Endothelial cell of umbilical vein (primary cell): ENCODE data around the gene DISP2. TPM values are rescaled to one million over a fixed set of nuclear protein-coding genes. Genes with fewer than 3 reads are reported as not detected.

Source experiments
- BruUV-seq: library from RNA; stranded (reverse); fragments of 400-500 nt; replicated peaks from 2 replicates; lab custom pipeline; 2021; lab: Mats Ljungman, UMichigan
- CTCF ChIA-PET: fragments of 300-600, 350-600 bp; sonication (Branson Sonifier 250); formaldehyde crosslinking; loops from one replicate; lab custom pipeline; 2021; ENCODE audit warnings: antibody characterized with exemption, inconsistent platforms; lab: Charles Lee
- POLR2A ChIA-PET: fragments of 300-600, 350-600 bp; sonication (Branson Sonifier 250); formaldehyde crosslinking; loops from one replicate; lab custom pipeline; 2021; ENCODE audit warnings: antibody characterized with exemption, inconsistent platforms; lab: Charles Lee
- DNase-seq: peaks from one replicate; pipeline ENCODE4 v3.0.0-alpha.2; 2011; ENCODE audit warnings: low read depth, low spot score
- FAIRE-seq: peaks from 2 replicates; lab custom pipeline; 2011; peaks lifted over from hg19 to GRCh38; lab: Jason Lieb, UNC
- H2AFZ ChIP-seq: 2 replicates; pipeline ENCODE4 v1.6.0; 2012; ENCODE audit warnings: low read depth, low read length, control low read depth, inconsistent platforms
- H3K27ac ChIP-seq: 2 replicates; pipeline ENCODE4 v1.5.1; 2011; ENCODE audit warnings: low read depth, mild to moderate bottlenecking, control low read depth, low read length, moderate library complexity; ENCODE audit not compliant: insufficient read depth
- H3K27me3 ChIP-seq, 2 experiments: 2 replicates each; pipeline versions ENCODE4 v1.6.0 to v1.6.1; 2011; ENCODE audit warnings: low read length in 2 of 2, mixed read lengths in 1 of 2; ENCODE audit not compliant: control insufficient read depth in 2 of 2, insufficient read depth in 2 of 2
- H3K36me3 ChIP-seq, 2 experiments: 2 replicates in 1 of 2; 3 replicates in 1 of 2; pipeline ENCODE4 v1.5.1; 2011; ENCODE audit warnings: low read length in 2 of 2, mild to moderate bottlenecking in 1 of 2, moderate library complexity in 1 of 2; ENCODE audit not compliant: control insufficient read depth in 2 of 2, insufficient read depth in 2 of 2; ENCODE audit errors: extremely low read depth in 1 of 2
- H3K4me1 ChIP-seq: 3 replicates; pipeline ENCODE4 v1.5.1; 2011; ENCODE audit warnings: mild to moderate bottlenecking, low read length; ENCODE audit not compliant: control insufficient read depth, insufficient read depth; ENCODE audit errors: extremely low read depth
- H3K4me2 ChIP-seq: 2 replicates; pipeline ENCODE4 v1.6.1; 2011; ENCODE audit warnings: low read length, control low read depth, mixed read lengths; ENCODE audit not compliant: insufficient read depth
- H3K4me3 ChIP-seq, 3 experiments: fragments of 200-600 bp in 1 of 3; sonication (generic), shearing (Covaris generic) in 1 of 3; replicated peaks in 1 of 3; 2 replicates each; pipeline ENCODE4 v1.5.1; 2011 to 2016; ENCODE audit warnings: control low read depth in 3 of 3, low read length in 3 of 3, mild to moderate bottlenecking in 2 of 3, inconsistent platforms in 1 of 3, low read depth in 1 of 3, moderate library complexity in 1 of 3; ENCODE audit not compliant: insufficient read depth in 1 of 3
- H3K79me2 ChIP-seq: 2 replicates; pipeline ENCODE4 v1.6.0; 2012; ENCODE audit warnings: low read length, inconsistent platforms; ENCODE audit not compliant: control insufficient read depth, insufficient read depth
- H3K9ac ChIP-seq: replicated peaks from 2 replicates; pipeline ENCODE3; 2011; ENCODE audit warnings: low read length, control low read depth; ENCODE audit not compliant: insufficient read depth; ENCODE audit errors: extremely low read depth
- H3K9me1 ChIP-seq: replicated peaks from 3 replicates; pipeline ENCODE4 v1.6.0; 2011; ENCODE audit warnings: mild to moderate bottlenecking, low read length; ENCODE audit not compliant: control insufficient read depth, insufficient read depth; ENCODE audit errors: extremely low read depth
- H3K9me3 ChIP-seq: replicated peaks from 2 replicates; pipeline ENCODE4 v1.5.1; 2012; ENCODE audit warnings: low read length, inconsistent platforms; ENCODE audit not compliant: control insufficient read depth, insufficient read depth
- H4K20me1 ChIP-seq: replicated peaks from 2 replicates; pipeline ENCODE3; 2011; ENCODE audit warnings: mild to moderate bottlenecking, low read length; ENCODE audit not compliant: control insufficient read depth, insufficient read depth; ENCODE audit errors: extremely low read depth
- EZH2 ChIP-seq: IDR thresholded peaks from 2 replicates; pipeline ENCODE4 v1.6.1; 2012; ENCODE audit warnings: borderline replicate concordance, low read depth, mild to moderate bottlenecking, moderate library complexity, low read length, inconsistent platforms; ENCODE audit not compliant: severe bottlenecking
- FOS ChIP-seq: IDR thresholded peaks from 2 replicates; pipeline ENCODE4 v1.6.1; 2011; ENCODE audit warnings: mild to moderate bottlenecking, low read length, moderate library complexity, borderline replicate concordance; ENCODE audit not compliant: insufficient read depth
- GATA2 ChIP-seq: IDR thresholded peaks from 2 replicates; pipeline ENCODE4 v1.7.0; 2011; ENCODE audit warnings: low read depth, mild to moderate bottlenecking, moderate library complexity, mixed read lengths, low read length; ENCODE audit not compliant: insufficient read length, insufficient read depth
- JUN ChIP-seq: IDR thresholded peaks from 2 replicates; pipeline ENCODE4 v1.6.1; 2011; ENCODE audit warnings: borderline replicate concordance, low read depth; ENCODE audit not compliant: insufficient read length, insufficient read depth
- MAX ChIP-seq: IDR thresholded peaks from 2 replicates; pipeline ENCODE4 v1.6.1; 2011; ENCODE audit not compliant: insufficient read depth, insufficient read length
- MYC ChIP-seq: IDR thresholded peaks from one replicate; pipeline ENCODE4 v1.6.1; 2011; ENCODE audit warnings: mild to moderate bottlenecking, low read depth, low read length
- POLR2A ChIP-seq: IDR thresholded peaks from 2 replicates; pipeline ENCODE4 v1.6.1; 2012; ENCODE audit warnings: low read depth, mild to moderate bottlenecking, control low read depth, low read length
- POLR2AphosphoS5 ChIP-seq: IDR thresholded peaks from 2 replicates; pipeline ENCODE4 v1.6.1; 2012; ENCODE audit warnings: low read depth, mild to moderate bottlenecking, control low read depth, low read length, moderate library complexity; ENCODE audit not compliant: insufficient read depth
- dilution Hi-C: fragments of 300-500 bp; cut with MboI; formaldehyde crosslinking; loops from one replicate; pipeline ENCODE4 v1.15.0; 2019; ENCODE audit warnings: low sequenced_read_pairs; ENCODE audit not compliant: extremely low pct_ligation_motif_present
- intact Hi-C: fragments of 100-400 bp; cut with micrococcal nuclease; formaldehyde crosslinking; loops from one replicate; pipeline ENCODE4 v1.10.0; 2022
- polyA plus RNA-seq, 4 experiments: library from polyadenylated mRNA; depleted of rRNA in 3 of 4; stranded (reverse) in 3 of 4; unstranded in 1 of 4; fragments of >200 nt; gene quantifications; 2 replicates each; pipeline versions ENCODE4 v1.2.1 to v1.2.3, GENCODE V29; 2011 to 2012; ENCODE audit warnings: missing spikeins in 1 of 4
- total RNA-seq: library from RNA; stranded (reverse); gene quantifications from 2 replicates; pipeline ENCODE4 v1.2.3, GENCODE V29; 2021
- TF ChIP-seq, protein P1 (sequence below), 2 donors: IDR thresholded peaks; 1 replicate in 1 of 2; 2 replicates in 1 of 2; pipeline ENCODE4 v1.5.1; 2011; ENCODE audit warnings: low read length in 2 of 2, mild to moderate bottlenecking in 2 of 2, moderate library complexity in 2 of 2, control low read depth in 1 of 2, inconsistent platforms in 1 of 2, low read depth in 1 of 2; ENCODE audit not compliant: insufficient read depth in 1 of 2; ENCODE audit errors: extremely low read depth in 1 of 2

Gene DISP2
- total and polyA plus RNA-seq, 2 donors (not counting 3 experiments of a cell fraction or from before 2014, with no cell fraction given) = 0.10 to 1.2 TPM

GRCh38 chr15:40360015-40360414 lies 2.0 kb downstream of the DISP2 start:
- H3K36me3 ChIP-seq = no peaks in the 10 kb centered on the region
- no TSS peak for BruUV-seq
- H3K27me3 ChIP-seq = peaks cover 6 to 9% of the 10 kb centered on the region in 2 experiments
- no peak overlapping the region for H3K4me2 ChIP-seq
- no peaks in the 10 kb centered on the region for H3K79me2 ChIP-seq
- ChIA-PET POLR2A (no interaction called here), CTCF (no interaction called here)
- no peaks in the 10 kb centered on the region for H3K9me3 ChIP-seq
- no peak overlapping the region for H3K4me3 ChIP-seq
- peaks cover 8% of the 10 kb centered on the region for H3K4me1 ChIP-seq
- no peak overlapping the region for H3K9ac ChIP-seq
- dilution Hi-C loops = no loop called here
- no peak for FAIRE-seq
- TF ChIP-seq, protein P1, sequence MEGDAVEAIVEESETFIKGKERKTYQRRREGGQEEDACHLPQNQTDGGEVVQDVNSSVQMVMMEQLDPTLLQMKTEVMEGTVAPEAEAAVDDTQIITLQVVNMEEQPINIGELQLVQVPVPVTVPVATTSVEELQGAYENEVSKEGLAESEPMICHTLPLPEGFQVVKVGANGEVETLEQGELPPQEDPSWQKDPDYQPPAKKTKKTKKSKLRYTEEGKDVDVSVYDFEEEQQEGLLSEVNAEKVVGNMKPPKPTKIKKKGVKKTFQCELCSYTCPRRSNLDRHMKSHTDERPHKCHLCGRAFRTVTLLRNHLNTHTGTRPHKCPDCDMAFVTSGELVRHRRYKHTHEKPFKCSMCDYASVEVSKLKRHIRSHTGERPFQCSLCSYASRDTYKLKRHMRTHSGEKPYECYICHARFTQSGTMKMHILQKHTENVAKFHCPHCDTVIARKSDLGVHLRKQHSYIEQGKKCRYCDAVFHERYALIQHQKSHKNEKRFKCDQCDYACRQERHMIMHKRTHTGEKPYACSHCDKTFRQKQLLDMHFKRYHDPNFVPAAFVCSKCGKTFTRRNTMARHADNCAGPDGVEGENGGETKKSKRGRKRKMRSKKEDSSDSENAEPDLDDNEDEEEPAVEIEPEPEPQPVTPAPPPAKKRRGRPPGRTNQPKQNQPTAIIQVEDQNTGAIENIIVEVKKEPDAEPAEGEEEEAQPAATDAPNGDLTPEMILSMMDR (IDR thresholded peaks at IDR 0.05; ENCODE audit: extremely low read depth in 1 of 2, insufficient read depth in 1 of 2, low read depth in 1 of 2, low read length in 2 of 2) = no peak
- no peak for TF ChIP-seq MYC
- TF ChIP-seq JUN = no peak
- TF ChIP-seq MAX = no peak
- TF ChIP-seq FOS = no peak
- no peak for TF ChIP-seq POLR2A
- TF ChIP-seq POLR2AphosphoS5 = no peak
- no peak for TF ChIP-seq GATA2
- no peak for TF ChIP-seq EZH2
- no peak overlapping the region for H2AFZ ChIP-seq
- DNase-seq = no peak
- H3K27ac ChIP-seq = no peak overlapping the region
- H3K9me1 ChIP-seq = no peaks in the 10 kb centered on the region
- H4K20me1 ChIP-seq = no peaks in the 10 kb centered on the region
- intact Hi-C loops = no loop called here
